ENCODE data around the gene CTSD. TPM values are rescaled to one million over a fixed set of nuclear protein-coding genes. Genes with fewer than 3 reads are reported as not detected.

CTSD gene
- total and polyA plus RNA-seq, 2 of the 8 experiments (the other 6 are each of a cell fraction or from before 2014, with no cell fraction given): 169 to 173 TPM

DNA sequence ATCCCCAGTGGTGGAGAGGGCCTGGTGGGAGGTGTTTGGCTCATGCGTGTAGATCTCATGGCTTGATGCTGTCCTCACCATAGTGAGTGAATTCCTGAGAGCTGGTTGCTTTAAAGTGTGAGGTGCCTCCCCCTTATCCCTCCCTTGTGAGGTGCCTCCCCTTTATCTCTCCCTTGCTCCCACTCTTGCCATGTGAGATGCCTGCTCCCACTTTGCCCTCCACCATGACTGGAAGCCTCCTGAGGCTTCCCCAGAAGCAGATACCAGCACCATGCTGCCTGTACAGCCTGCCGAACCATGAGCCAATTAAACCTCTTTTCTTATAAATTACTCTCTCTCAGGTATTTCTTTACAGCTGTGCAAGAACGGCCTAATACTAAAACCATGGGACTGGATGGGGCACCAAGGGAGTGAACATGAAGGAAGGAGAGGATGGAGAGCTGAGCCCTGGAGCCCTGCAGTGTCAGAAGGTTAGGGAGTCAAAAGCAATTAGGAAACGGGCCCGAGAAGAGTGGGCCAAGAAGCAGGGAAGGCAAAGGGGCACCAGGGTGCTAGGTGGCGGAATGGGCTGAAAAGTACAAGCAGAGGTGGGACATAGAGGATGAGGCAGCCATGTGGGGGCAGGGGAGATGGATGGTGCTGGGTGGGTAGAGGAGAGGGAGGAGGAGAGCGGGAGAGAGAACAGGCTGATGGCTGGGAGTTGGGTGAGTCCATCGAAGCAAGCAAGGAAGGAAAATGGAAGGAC lies 22.8 kb downstream of the CTSD start:
- Histone ChIP-seq H2BK15ac (ENCODE audit: low read length) (no peak overlapping the region), H3K4me3 (ENCODE audit: extremely low read depth in 1 of 4, insufficient read depth in 2 of 4, low read depth in 3 of 4, low read length in 4 of 4) (no peak overlapping the region), H3K14ac (ENCODE audit: insufficient read length) (no peak overlapping the region), H2BK5ac (ENCODE audit: low read depth, low read length) (no peak overlapping the region), H3K9ac (replicated peaks in 1 of 4; ENCODE audit: extremely low read depth in 1 of 4, low read depth in 3 of 4, low read length in 3 of 4) (no peak overlapping the region), H2BK120ac (replicated peaks; ENCODE audit: low read depth, low read length) (no peak overlapping the region), H3K56ac (replicated peaks; ENCODE audit: insufficient read length, low read depth, low read length) (no peak overlapping the region), H4K20me1 (replicated peaks in 1 of 2; ENCODE audit: control insufficient read depth in 1 of 2, insufficient read depth in 2 of 2, low read length in 2 of 2) (peaks cover 0 to 7% of the 10 kb centered on the region in 2 experiments), H2AFZ (ENCODE audit: low read length) (no peak overlapping the region), H3K79me2 (ENCODE audit: control insufficient read depth in 1 of 2, insufficient read depth in 2 of 2, low read length in 2 of 2) (no peaks in the 10 kb centered on the region), H3K79me1 (ENCODE audit: low read depth, low read length) (no peaks in the 10 kb centered on the region), H3K9me3 (ENCODE audit: insufficient read depth in 2 of 2, low read depth in 1 of 2, low read length in 1 of 2) (peaks cover 0 to 7% of the 10 kb centered on the region in 2 experiments; a peak in 2 of 4 replicates), H3K4me2 (ENCODE audit: insufficient read depth in 1 of 2, low read depth in 2 of 2, low read length in 2 of 2) (no peak overlapping the region), H4K5ac (ENCODE audit: insufficient read length, low read depth, low read length) (no peak overlapping the region), H3K23me2 (ENCODE audit: low read depth, low read length) (peaks cover 14% of the 10 kb centered on the region), H2BK20ac (ENCODE audit: low read length) (no peak overlapping the region), H4K91ac (replicated peaks; ENCODE audit: insufficient read length, low read length) (no peak overlapping the region), H3K36me3 (ENCODE audit: control insufficient read depth in 2 of 4, insufficient read depth in 4 of 4, low read length in 3 of 4) (no peaks in the 10 kb centered on the region; a peak in 1 of 8 replicates), H4K8ac (ENCODE audit: extremely low read depth, insufficient read depth, low read length) (no peak overlapping the region; the same call in 1 of the 2 replicates), H3K27me3 (replicated peaks in 1 of 4; ENCODE audit: control insufficient read depth in 3 of 4, extremely low read depth in 1 of 4, insufficient read depth in 3 of 4, low read length in 3 of 4) (peaks cover 0 to 7% (median 0%) of the 10 kb centered on the region in 4 experiments; a peak in 4 of 7 replicates), H3K4me1 (replicated peaks in 1 of 4; ENCODE audit: control insufficient read depth in 3 of 4, insufficient read depth in 4 of 4, low read length in 3 of 4) (no peaks in the 10 kb centered on the region), H3K4ac (replicated peaks; ENCODE audit: insufficient read length, low read depth, low read length) (no peak overlapping the region), H2AK5ac (ENCODE audit: low read depth, low read length) (no peak overlapping the region), H3K18ac (ENCODE audit: extremely low read depth, low read length) (no peak overlapping the region), H3K23ac (ENCODE audit: insufficient read length) (no peak overlapping the region), H2BK12ac (ENCODE audit: low read depth, low read length) (no peak overlapping the region), H3K27ac (ENCODE audit: low read depth, low read length) (no peak overlapping the region)
- ChIA-PET POLR2A (ENCODE audit: partially characterized antibody) (no interaction called here), CTCF (ENCODE audit: partially characterized antibody) (no interaction called here)
- no peak for FAIRE-seq
- 91% methylated on average over 8 of the region's 8 CpGs; no CpG with 5 or more reads in 1 of the 2 experiments for WGBS, 2 experiments (ENCODE audit: extremely low coverage in 1 of 2, insufficient coverage in 1 of 2, insufficient read length in 1 of 2, insufficient replicate concordance in 2 of 2, low coverage in 1 of 2, low lambda C conversion rate in 2 of 2, missing lambda C conversion rate in 1 of 2)
- TF ChIP-seq, protein P1, sequence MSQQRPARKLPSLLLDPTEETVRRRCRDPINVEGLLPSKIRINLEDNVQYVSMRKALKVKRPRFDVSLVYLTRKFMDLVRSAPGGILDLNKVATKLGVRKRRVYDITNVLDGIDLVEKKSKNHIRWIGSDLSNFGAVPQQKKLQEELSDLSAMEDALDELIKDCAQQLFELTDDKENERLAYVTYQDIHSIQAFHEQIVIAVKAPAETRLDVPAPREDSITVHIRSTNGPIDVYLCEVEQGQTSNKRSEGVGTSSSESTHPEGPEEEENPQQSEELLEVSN (IDR thresholded peaks at IDR 0.05): no peak
- no peak for DNase-seq (ENCODE audit: low read depth in 1 of 2, low spot score in 2 of 2)
